ENCODE measurements around the gene RUNDC3A.
"Not testable (repeated sequence)": the region's sequence is repeated elsewhere in the genome, so short reads cannot be mapped to it uniquely, and the experiment has no call there.

The RUNDC3A gene

GRCh38 chr17:44344939-44345453 is 36.6 kb downstream of the RUNDC3A start, which contains the start of gene GRN:
GRN (plus strand) TSS chr17:44345302; CDS start chr17:44349165, 3,863 bp downstream.
- Histone ChIP-seq H3K4me3 (replicated peaks; ENCODE audit: low read depth, low read length) (peak within 1 kb of the TSS; percentile 66), H3K27me3 (replicated peaks; ENCODE audit: control insufficient read depth, insufficient read depth, low read length) (no peaks in the 10 kb centered on the region), H3K36me3 (ENCODE audit: control insufficient read depth, insufficient read depth, low read length) (peaks cover 6% of the 10 kb centered on the region)
- peak; percentile 88 for DNase-seq (ENCODE audit: extremely low read depth, insufficient read length)
- TF ChIP-seq, protein P1, sequence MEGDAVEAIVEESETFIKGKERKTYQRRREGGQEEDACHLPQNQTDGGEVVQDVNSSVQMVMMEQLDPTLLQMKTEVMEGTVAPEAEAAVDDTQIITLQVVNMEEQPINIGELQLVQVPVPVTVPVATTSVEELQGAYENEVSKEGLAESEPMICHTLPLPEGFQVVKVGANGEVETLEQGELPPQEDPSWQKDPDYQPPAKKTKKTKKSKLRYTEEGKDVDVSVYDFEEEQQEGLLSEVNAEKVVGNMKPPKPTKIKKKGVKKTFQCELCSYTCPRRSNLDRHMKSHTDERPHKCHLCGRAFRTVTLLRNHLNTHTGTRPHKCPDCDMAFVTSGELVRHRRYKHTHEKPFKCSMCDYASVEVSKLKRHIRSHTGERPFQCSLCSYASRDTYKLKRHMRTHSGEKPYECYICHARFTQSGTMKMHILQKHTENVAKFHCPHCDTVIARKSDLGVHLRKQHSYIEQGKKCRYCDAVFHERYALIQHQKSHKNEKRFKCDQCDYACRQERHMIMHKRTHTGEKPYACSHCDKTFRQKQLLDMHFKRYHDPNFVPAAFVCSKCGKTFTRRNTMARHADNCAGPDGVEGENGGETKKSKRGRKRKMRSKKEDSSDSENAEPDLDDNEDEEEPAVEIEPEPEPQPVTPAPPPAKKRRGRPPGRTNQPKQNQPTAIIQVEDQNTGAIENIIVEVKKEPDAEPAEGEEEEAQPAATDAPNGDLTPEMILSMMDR (IDR thresholded peaks at IDR 0.05; ENCODE audit: insufficient read depth, low read length, poor library complexity, severe bottlenecking): no peak

DNA sequence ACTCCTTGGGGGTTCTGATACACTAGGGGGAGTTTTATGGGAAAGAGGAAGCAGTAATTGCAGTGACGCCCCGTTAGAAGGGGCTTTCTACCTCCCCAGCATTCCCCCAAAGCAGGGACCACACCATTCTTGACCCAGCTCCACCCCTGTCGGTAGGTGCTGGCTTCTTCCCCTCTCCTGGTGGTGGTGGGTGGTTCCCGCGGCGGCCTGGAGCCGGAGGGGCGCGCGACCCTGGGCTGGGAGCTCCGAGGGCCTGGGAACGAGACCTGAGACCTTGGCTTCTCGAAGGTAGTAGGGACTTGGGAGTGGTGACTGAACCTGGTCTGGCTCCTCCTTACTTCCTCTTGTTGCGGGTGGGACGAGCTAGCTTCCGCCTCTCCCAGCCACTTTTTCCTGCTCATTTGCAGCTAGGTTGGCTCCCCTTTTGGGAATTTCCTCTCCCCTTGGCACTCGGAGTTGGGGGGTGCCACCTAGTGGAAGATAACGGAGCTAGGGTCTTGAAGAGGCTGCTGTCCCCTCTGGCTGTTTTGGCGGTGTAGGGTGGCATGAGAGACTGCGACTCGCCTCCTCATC is 37.1 kb downstream of the RUNDC3A start:
- no peaks in the 10 kb centered on the region for H3K27me3 ChIP-seq (replicated peaks; ENCODE audit: control insufficient read depth, insufficient read depth, low read length)
- TF ChIP-seq, protein P1 (IDR thresholded peaks at IDR 0.05; ENCODE audit: insufficient read depth, low read length, poor library complexity, severe bottlenecking): peak; percentile 74
- peak; percentile 68 for DNase-seq (ENCODE audit: extremely low read depth, insufficient read length)

DNA sequence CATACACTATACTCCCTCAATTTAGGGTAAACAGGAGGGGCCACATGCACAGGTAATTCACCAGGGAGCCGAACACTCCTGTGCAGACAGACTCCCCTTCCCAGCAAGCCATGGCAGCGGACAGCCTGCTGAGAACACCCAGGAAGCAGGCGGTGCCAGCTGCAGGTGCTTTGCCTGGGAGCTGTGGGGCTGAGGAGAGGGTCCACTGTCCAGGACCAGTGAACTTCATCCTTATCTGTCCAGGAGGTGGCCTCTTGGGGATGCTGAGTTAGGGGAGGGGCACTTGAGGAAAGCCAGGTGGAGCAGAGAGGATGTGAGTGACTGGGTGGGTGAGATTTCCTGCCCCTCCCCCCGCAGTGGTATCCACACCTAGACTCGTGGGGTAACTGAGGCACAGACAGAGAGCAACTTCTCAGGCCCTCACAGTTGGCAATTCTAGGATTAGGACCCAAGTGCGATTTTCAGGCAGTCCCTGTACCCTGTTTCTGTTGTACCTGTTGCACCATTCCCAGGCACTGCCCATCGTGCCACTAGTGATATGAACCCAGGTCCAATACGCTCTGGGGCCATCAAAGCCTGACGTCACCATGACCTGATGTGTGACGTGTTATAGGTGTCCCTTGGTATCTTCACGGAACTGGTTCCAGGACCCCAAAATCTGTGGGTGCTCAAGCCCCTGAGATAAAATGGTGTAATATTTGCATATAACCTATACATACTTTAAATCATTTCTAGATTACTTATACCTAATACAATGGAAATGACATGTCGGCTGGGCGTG is 37.9 kb downstream of the RUNDC3A start:
- Histone ChIP-seq H3K36me3 (ENCODE audit: control insufficient read depth, insufficient read depth, low read length) (peaks cover 16% of the 10 kb centered on the region), H3K27me3 (replicated peaks; ENCODE audit: control insufficient read depth, insufficient read depth, low read length) (no peaks in the 10 kb centered on the region), H3K4me3 (replicated peaks; ENCODE audit: low read depth, low read length) (peak overlapping the region; percentile 66)
- TF ChIP-seq, protein P1 (IDR thresholded peaks at IDR 0.05; ENCODE audit: insufficient read depth, low read length, poor library complexity, severe bottlenecking): no peak
- no peak for DNase-seq (ENCODE audit: extremely low read depth, insufficient read length)

More for the DNA sequence above, 37.1 kb downstream of the RUNDC3A start:
- H3K4me3 ChIP-seq (replicated peaks; ENCODE audit: low read depth, low read length): peak overlapping the region; percentile 66
- H3K36me3 ChIP-seq (ENCODE audit: control insufficient read depth, insufficient read depth, low read length): peaks cover 9% of the 10 kb centered on the region

GRCh38 chr17:44347206-44348055 is 39.0 kb downstream of the RUNDC3A start:
- not testable (repeated sequence) for H3K27me3 ChIP-seq (replicated peaks; ENCODE audit: control insufficient read depth, insufficient read depth, low read length)
- H3K4me3 ChIP-seq (replicated peaks; ENCODE audit: low read depth, low read length): peak overlapping the region; percentile 66
- H3K36me3 ChIP-seq (ENCODE audit: control insufficient read depth, insufficient read depth, low read length): peaks cover 28% of the 10 kb centered on the region
- peak; percentile 74 for DNase-seq (ENCODE audit: extremely low read depth, insufficient read length)

DNA sequence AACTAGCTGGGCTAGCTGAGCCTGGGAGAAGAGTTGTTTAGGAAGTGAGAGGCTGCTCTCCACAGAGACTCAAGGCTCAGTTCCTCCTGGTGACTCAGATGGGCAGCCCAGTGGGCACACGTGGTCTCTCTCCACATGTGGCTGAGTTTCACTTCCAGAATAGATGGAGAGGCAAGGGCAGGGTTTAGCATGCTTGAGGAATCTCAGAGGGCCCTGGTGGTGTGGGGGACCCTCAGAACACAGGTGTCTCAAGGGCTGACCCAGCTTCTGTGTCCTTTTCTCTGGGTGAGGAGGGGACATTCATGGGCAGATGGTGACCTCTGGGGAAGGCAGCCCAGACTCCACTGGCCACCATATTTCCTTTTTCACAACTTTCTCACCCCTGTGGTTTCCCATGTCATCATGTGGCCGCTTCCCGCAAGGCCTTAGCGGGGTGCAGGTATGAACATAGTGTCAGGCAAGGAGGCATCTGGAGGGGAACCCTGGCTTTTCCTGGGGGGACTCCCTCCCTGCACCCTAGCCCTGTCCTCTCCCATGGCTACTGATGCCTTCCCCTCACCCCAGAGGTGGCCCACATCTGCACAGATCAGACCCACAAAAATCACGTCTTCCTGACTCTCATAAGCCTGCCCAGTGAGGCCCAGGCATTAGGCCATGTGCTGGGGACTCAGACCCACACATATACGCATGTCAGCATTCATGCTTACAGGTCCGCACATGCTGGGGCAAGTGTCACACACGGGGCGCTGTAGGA is 40.0 kb downstream of the RUNDC3A start:
- TF ChIP-seq, protein P1 (IDR thresholded peaks at IDR 0.05; ENCODE audit: insufficient read depth, low read length, poor library complexity, severe bottlenecking): no peak
- 0 out of 2 replicates have a peak overlapping the region, but pooled peaks have one; percentile 6 for H3K4me3 ChIP-seq (replicated peaks; ENCODE audit: low read depth, low read length)
- H3K36me3 ChIP-seq (ENCODE audit: control insufficient read depth, insufficient read depth, low read length): peaks cover 33% of the 10 kb centered on the region
- DNase-seq (ENCODE audit: extremely low read depth, insufficient read length): peak; percentile 85
- no peaks in the 10 kb centered on the region for H3K27me3 ChIP-seq (replicated peaks; ENCODE audit: control insufficient read depth, insufficient read depth, low read length)
